H1 (cell line): Measurements from ENCODE around the gene HS1BP3. TPM values are rescaled to one million over a fixed set of nuclear protein-coding genes. Genes with fewer than 3 reads are reported as not detected.

Experiments
- CTCF ChIA-PET: fragments of 300-600 bp; sonication (Branson Sonifier 250); formaldehyde crosslinking; loops from one replicate; lab custom pipeline; 2021; ENCODE audit not compliant: partially characterized antibody; lab: Charles Lee
- POLR2A ChIA-PET: fragments of 300-600 bp; sonication (Branson Sonifier 250); formaldehyde crosslinking; loops from one replicate; lab custom pipeline; 2021; ENCODE audit warnings: inconsistent platforms; ENCODE audit not compliant: partially characterized antibody; lab: Charles Lee
- DNase-seq, 2 experiments: peaks; one replicate each; pipeline versions ENCODE4 v3.0.0 to v3.0.0-alpha.2; 2010 to 2022; ENCODE audit warnings: low spot score in 2 of 2, low read depth in 1 of 2, mixed read lengths in 1 of 2
- FAIRE-seq: peaks from 2 replicates; lab custom pipeline; 2011; peaks lifted over from hg19 to GRCh38; lab: Jason Lieb, UNC
- H2AFZ ChIP-seq: 2 replicates; pipeline ENCODE4 v1.8.1; 2012; ENCODE audit warnings: low read length, inconsistent platforms
- H2AK5ac ChIP-seq: 2 replicates; pipeline ENCODE4 v1.6.1; 2013; ENCODE audit warnings: low read depth, low read length
- H2BK120ac ChIP-seq: replicated peaks from 2 replicates; pipeline ENCODE3; 2013; ENCODE audit warnings: low read depth, low read length, inconsistent platforms
- H2BK12ac ChIP-seq: 2 replicates; pipeline ENCODE4 v1.6.1; 2013; ENCODE audit warnings: low read depth, low read length
- H2BK15ac ChIP-seq: 2 replicates; pipeline ENCODE4 v1.6.1; 2013; ENCODE audit warnings: low read length
- H2BK20ac ChIP-seq: 2 replicates; pipeline ENCODE4 v1.6.1; 2013; ENCODE audit warnings: low read length
- H2BK5ac ChIP-seq: 2 replicates; pipeline ENCODE4 v1.6.1; 2013; ENCODE audit warnings: low read depth, low read length
- H3K14ac ChIP-seq: 2 replicates; pipeline ENCODE4 v1.6.1; 2013; ENCODE audit warnings: inconsistent platforms; ENCODE audit not compliant: insufficient read length
- H3K18ac ChIP-seq: 2 replicates; pipeline ENCODE4 v1.6.1; 2013; ENCODE audit warnings: low read length; ENCODE audit errors: extremely low read depth
- H3K23ac ChIP-seq: 2 replicates; pipeline ENCODE4 v1.6.1; 2013; ENCODE audit warnings: inconsistent platforms; ENCODE audit not compliant: insufficient read length
- H3K23me2 ChIP-seq: 2 replicates; pipeline ENCODE4 v1.6.1; 2013; ENCODE audit warnings: low read depth, low read length
- H3K27ac ChIP-seq: 2 replicates; pipeline ENCODE4 v1.6.1; 2011; ENCODE audit warnings: low read depth, low read length, inconsistent platforms
- H3K27me3 ChIP-seq, 4 experiments: replicated peaks in 1 of 4; 1 replicate in 1 of 4; 2 replicates in 3 of 4; pipeline versions ENCODE4 v1.6.1 to v1.8.1; 2011 to 2013; ENCODE audit warnings: low read length in 3 of 4, mild to moderate bottlenecking in 3 of 4, inconsistent platforms in 2 of 4, mixed read lengths in 2 of 4, moderate library complexity in 1 of 4; ENCODE audit not compliant: control insufficient read depth in 3 of 4, insufficient read depth in 3 of 4; ENCODE audit errors: extremely low read depth in 1 of 4
- H3K36me3 ChIP-seq, 4 experiments: 2 replicates each; pipeline versions ENCODE4 v1.6.1 to v1.8.1; 2011 to 2013; ENCODE audit warnings: mild to moderate bottlenecking in 4 of 4, low read length in 3 of 4, moderate library complexity in 2 of 4, control low read depth in 1 of 4, inconsistent platforms in 1 of 4; ENCODE audit not compliant: insufficient read depth in 4 of 4, control insufficient read depth in 2 of 4
- H3K4ac ChIP-seq: replicated peaks from 2 replicates; pipeline ENCODE3; 2013; ENCODE audit warnings: low read length, low read depth, mixed read lengths, inconsistent platforms; ENCODE audit not compliant: insufficient read length
- H3K4me1 ChIP-seq, 4 experiments: replicated peaks in 1 of 4; 1 replicate in 1 of 4; 2 replicates in 3 of 4; pipeline versions ENCODE4 v1.6.1 to v1.8.1; 2011 to 2013; ENCODE audit warnings: low read length in 3 of 4, inconsistent platforms in 2 of 4, mixed read lengths in 1 of 4; ENCODE audit not compliant: insufficient read depth in 4 of 4, control insufficient read depth in 3 of 4
- H3K4me2 ChIP-seq, 2 experiments: 2 replicates each; pipeline versions ENCODE4 v1.6.1 to v1.8.1; 2011 to 2013; ENCODE audit warnings: low read depth in 2 of 2, low read length in 2 of 2, control low read depth in 1 of 2, inconsistent platforms in 1 of 2, mild to moderate bottlenecking in 1 of 2; ENCODE audit not compliant: insufficient read depth in 1 of 2
- H3K4me3 ChIP-seq, 4 experiments: fragments of 200-600, 300-600 bp in 1 of 4; sonication (generic), shearing (Covaris generic), sonication (Bioruptor Twin) in 1 of 4; 2 replicates each; pipeline versions ENCODE4 v1.5.1 to v1.8.1; 2011 to 2016; ENCODE audit warnings: low read length in 4 of 4, low read depth in 3 of 4, control low read depth in 2 of 4, inconsistent platforms in 2 of 4, mild to moderate bottlenecking in 2 of 4, mixed read lengths in 1 of 4, moderate library complexity in 1 of 4; ENCODE audit not compliant: insufficient read depth in 2 of 4; ENCODE audit errors: extremely low read depth in 1 of 4
- H3K56ac ChIP-seq: replicated peaks from 2 replicates; pipeline ENCODE3; 2013; ENCODE audit warnings: low read depth, mild to moderate bottlenecking, mixed read lengths, low read length, inconsistent platforms; ENCODE audit not compliant: insufficient read length
- H3K79me1 ChIP-seq: 2 replicates; pipeline ENCODE4 v1.6.1; 2013; ENCODE audit warnings: low read depth, low read length, control low read depth
- H3K79me2 ChIP-seq, 2 experiments: 2 replicates each; pipeline versions ENCODE4 v1.6.1 to v1.8.1; 2012 to 2013; ENCODE audit warnings: low read length in 2 of 2, mild to moderate bottlenecking in 2 of 2, inconsistent platforms in 1 of 2; ENCODE audit not compliant: insufficient read depth in 2 of 2, control insufficient read depth in 1 of 2
- H3K9ac ChIP-seq, 4 experiments: replicated peaks in 1 of 4; 1 replicate in 1 of 4; 2 replicates in 3 of 4; pipeline versions ENCODE4 v1.6.1 to v1.8.1; 2011 to 2013; ENCODE audit warnings: low read depth in 3 of 4, low read length in 3 of 4, control low read depth in 2 of 4, mild to moderate bottlenecking in 2 of 4, moderate library complexity in 2 of 4, inconsistent platforms in 1 of 4; ENCODE audit errors: extremely low read depth in 1 of 4
- H3K9me3 ChIP-seq, 2 experiments: 2 replicates each; pipeline versions ENCODE4 v1.6.1 to v1.8.1; 2012 to 2013; ENCODE audit warnings: mild to moderate bottlenecking in 2 of 2, moderate library complexity in 2 of 2, control low read depth in 1 of 2, inconsistent platforms in 1 of 2, low read depth in 1 of 2, low read length in 1 of 2, mixed read lengths in 1 of 2; ENCODE audit not compliant: insufficient read depth in 2 of 2
- H4K20me1 ChIP-seq, 2 experiments: replicated peaks in 1 of 2; 2 replicates each; pipeline versions ENCODE3 to v1.8.1; 2011 to 2013; ENCODE audit warnings: inconsistent platforms in 2 of 2, low read length in 2 of 2, mild to moderate bottlenecking in 1 of 2; ENCODE audit not compliant: insufficient read depth in 2 of 2, control insufficient read depth in 1 of 2
- H4K5ac ChIP-seq: 2 replicates; pipeline ENCODE4 v1.6.1; 2013; ENCODE audit warnings: low read length, low read depth, mixed read lengths, inconsistent platforms; ENCODE audit not compliant: insufficient read length
- H4K8ac ChIP-seq: 2 replicates; pipeline ENCODE4 v1.8.0; 2013; ENCODE audit warnings: mild to moderate bottlenecking, moderate library complexity, low read length, inconsistent platforms; ENCODE audit not compliant: insufficient read depth; ENCODE audit errors: extremely low read depth
- H4K91ac ChIP-seq: replicated peaks from 2 replicates; pipeline ENCODE3; 2013; ENCODE audit warnings: low read length, mixed read lengths, inconsistent platforms; ENCODE audit not compliant: insufficient read length
- CEBPB ChIP-seq: IDR thresholded peaks from 2 replicates; pipeline ENCODE4 v1.6.1; 2012; ENCODE audit warnings: low read depth, low read length
- EZH2 ChIP-seq: fragments of 200-600 bp; sonication (generic); IDR thresholded peaks from 2 replicates; pipeline ENCODE4 v1.7.1; 2012; ENCODE audit warnings: low read depth, mild to moderate bottlenecking, moderate library complexity, low read length, inconsistent platforms; ENCODE audit not compliant: severe bottlenecking
- GABPA ChIP-seq: IDR thresholded peaks from 2 replicates; pipeline ENCODE4 v1.6.1; 2011; ENCODE audit warnings: mild to moderate bottlenecking, low read length, moderate library complexity, borderline replicate concordance; ENCODE audit not compliant: insufficient read depth
- JUN ChIP-seq: IDR thresholded peaks from 2 replicates; pipeline ENCODE4 v1.6.1; 2011; ENCODE audit warnings: low read depth, mild to moderate bottlenecking, improper control_type of control experiment, low read length
- KDM4A ChIP-seq: IDR thresholded peaks from one replicate; pipeline ENCODE4 v1.7.1; 2012; ENCODE audit warnings: low read depth, mild to moderate bottlenecking, moderate library complexity, low read length, inconsistent platforms; ENCODE audit not compliant: severe bottlenecking
- RBBP5 ChIP-seq: IDR thresholded peaks from 2 replicates; pipeline ENCODE4 v1.7.1; 2012; ENCODE audit warnings: low read depth, mild to moderate bottlenecking, inconsistent platforms, low read length, moderate library complexity, borderline replicate concordance
- SRF ChIP-seq: IDR thresholded peaks from 2 replicates; pipeline ENCODE4 v1.6.1; 2011; ENCODE audit warnings: mild to moderate bottlenecking, low read depth, low read length, moderate library complexity
- YY1 ChIP-seq: IDR thresholded peaks from 2 replicates; pipeline ENCODE4 v1.6.1; 2011; ENCODE audit warnings: low read depth, mild to moderate bottlenecking, low read length
- WGBS, 2 experiments: shearing (Covaris generic) in 1 of 2; methylation state at CpG; one replicate each; pipeline versions ENCODE4 v1.1.6 to v1.1.7; 2013 to 2015; ENCODE audit warnings: low lambda C conversion rate in 2 of 2, mixed read lengths in 2 of 2, inconsistent platforms in 1 of 2, low coverage in 1 of 2, missing lambda C conversion rate in 1 of 2; ENCODE audit not compliant: insufficient replicate concordance in 2 of 2, insufficient coverage in 1 of 2, insufficient read length in 1 of 2; ENCODE audit errors: extremely low coverage in 1 of 2, missing lambda C conversion rate in 1 of 2; 5-methylcytosine and 5-hydroxymethylcytosine counted together
- polyA plus RNA-seq, 7 experiments: library from polyadenylated mRNA; depleted of rRNA in 3 of 7; stranded (reverse) in 5 of 7; unstranded in 2 of 7; fragments of >200 nt in 5 of 7; fragments of 200-250 nt in 2 of 7; gene quantifications; 1 replicate in 5 of 7; 2 replicates in 1 of 7; 4 replicates in 1 of 7; pipeline versions ENCODE4 v1.2.1 to v1.2.3, GENCODE V29; 2011 to 2013; ENCODE audit warnings: missing spikeins in 2 of 7, mixed read lengths in 2 of 7
- total RNA-seq: library from RNA; stranded (reverse); fragmentation: NEBNext Ultra II Directional; extraction: Animal tissue kit (Norgen Biotek cat#: 25700); gene quantifications from 2 replicates; pipeline ENCODE4 v1.2.1, GENCODE V29; 2021
- TF ChIP-seq, protein P1 (sequence below): IDR thresholded peaks from 2 replicates; pipeline ENCODE4 v1.6.1; 2012; ENCODE audit warnings: inconsistent platforms
- TF ChIP-seq, protein P2 (sequence below), 3 experiments: IDR thresholded peaks; 1 replicate in 2 of 3; 2 replicates in 1 of 3; pipeline versions ENCODE4 v1.5.1 to v1.6.1; 2011; ENCODE audit warnings: low read length in 3 of 3, mild to moderate bottlenecking in 3 of 3, inconsistent platforms in 2 of 3, low read depth in 1 of 3, moderate library complexity in 1 of 3; ENCODE audit not compliant: insufficient read depth in 1 of 3; ENCODE audit errors: control extremely low read depth in 1 of 3

The HS1BP3 gene
- total and polyA plus RNA-seq, 2 of the 8 experiments (the other 6 are each of a cell fraction or from before 2014, with no cell fraction given): 11.1 to 11.3 TPM

DNA sequence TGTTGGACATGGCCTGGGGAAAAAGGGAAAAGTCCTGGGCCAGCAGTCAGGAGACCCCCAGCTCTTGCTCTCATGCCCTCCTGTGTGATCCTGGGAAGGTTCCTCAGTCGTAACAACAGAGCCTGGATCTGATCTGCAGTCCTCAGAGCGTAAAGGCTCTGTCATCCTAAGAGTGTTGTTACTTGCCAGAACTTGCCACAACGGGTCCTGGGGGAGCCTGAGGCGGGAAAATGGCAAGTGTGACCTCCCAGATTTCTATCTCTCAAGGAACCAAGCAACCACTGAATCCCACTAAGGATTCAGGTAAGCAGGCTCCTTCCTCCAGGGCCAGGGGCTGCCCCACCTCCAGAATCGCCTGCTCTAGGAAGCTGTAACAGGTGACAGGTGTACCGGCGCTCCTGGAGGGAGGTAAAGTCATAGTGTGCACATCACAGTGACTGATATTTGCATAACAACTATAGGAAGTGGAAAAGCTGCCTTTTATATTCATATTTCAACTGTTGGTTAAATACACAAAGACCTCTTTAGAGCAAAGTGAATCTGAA is 18.4 kb downstream of the HS1BP3 start:
- Histone ChIP-seq H3K9ac (no peak overlapping the region), H3K4me1 (peaks cover 0 to 8% (median 3%) of the 10 kb centered on the region in 4 experiments; a peak in 4 of 7 replicates), H3K56ac (no peak overlapping the region), H3K27me3 (no peaks in the 10 kb centered on the region), H3K4me2 (no peak overlapping the region), H3K18ac (peak overlapping the region; percentile 7; the same call in 1 of the 2 replicates), H3K36me3 (no peaks in the 10 kb centered on the region), H3K4me3 (no peak overlapping the region), H2BK20ac (no peak overlapping the region), H3K79me1 (peaks cover 3% of the 10 kb centered on the region), H3K14ac (no peak overlapping the region), H3K4ac (no peak overlapping the region), H3K27ac (no peak overlapping the region), H4K20me1 (no peaks in the 10 kb centered on the region), H2AFZ (no peak overlapping the region), H3K79me2 (no peaks in the 10 kb centered on the region), H2BK15ac (no peak overlapping the region), H2BK5ac (no peak overlapping the region), H3K23me2 (no peaks in the 10 kb centered on the region), H2AK5ac (no peak overlapping the region; the same call in 1 of the 2 replicates), H4K8ac (no peak overlapping the region), H2BK12ac (no peak overlapping the region), H2BK120ac (no peak overlapping the region), H3K9me3 (no peaks in the 10 kb centered on the region), H3K23ac (no peak overlapping the region), H4K91ac (no peak overlapping the region), H4K5ac (no peak overlapping the region)
- FAIRE-seq: no peak
- no peak for DNase-seq
- ChIA-PET POLR2A (interaction anchor here (0.7 to 4.8 kb wide), 5 partner anchors 11 to 185 kb away, joined by 3 to 57 read pairs (median 3); partner anchors contain the start of gene RHOB), CTCF (interaction anchor here (0.7 to 17.7 kb wide), 16 partner anchors 10 to 260 kb away, joined by 3 to 367 read pairs (median 18); partner anchors contain the start of gene RHOB)
- 89% methylated on average over 7 of the region's 7 CpGs; no CpG with 5 or more reads in 1 of the 2 experiments for WGBS, 2 experiments
- TF ChIP-seq EZH2 (no peak), RBBP5 (no peak), SRF (no peak), GABPA (no peak), JUN (no peak), KDM4A (no peak), YY1 (no peak), CEBPB (no peak)
- TF ChIP-seq, protein P1, sequence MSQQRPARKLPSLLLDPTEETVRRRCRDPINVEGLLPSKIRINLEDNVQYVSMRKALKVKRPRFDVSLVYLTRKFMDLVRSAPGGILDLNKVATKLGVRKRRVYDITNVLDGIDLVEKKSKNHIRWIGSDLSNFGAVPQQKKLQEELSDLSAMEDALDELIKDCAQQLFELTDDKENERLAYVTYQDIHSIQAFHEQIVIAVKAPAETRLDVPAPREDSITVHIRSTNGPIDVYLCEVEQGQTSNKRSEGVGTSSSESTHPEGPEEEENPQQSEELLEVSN: no peak
- TF ChIP-seq, protein P2, sequence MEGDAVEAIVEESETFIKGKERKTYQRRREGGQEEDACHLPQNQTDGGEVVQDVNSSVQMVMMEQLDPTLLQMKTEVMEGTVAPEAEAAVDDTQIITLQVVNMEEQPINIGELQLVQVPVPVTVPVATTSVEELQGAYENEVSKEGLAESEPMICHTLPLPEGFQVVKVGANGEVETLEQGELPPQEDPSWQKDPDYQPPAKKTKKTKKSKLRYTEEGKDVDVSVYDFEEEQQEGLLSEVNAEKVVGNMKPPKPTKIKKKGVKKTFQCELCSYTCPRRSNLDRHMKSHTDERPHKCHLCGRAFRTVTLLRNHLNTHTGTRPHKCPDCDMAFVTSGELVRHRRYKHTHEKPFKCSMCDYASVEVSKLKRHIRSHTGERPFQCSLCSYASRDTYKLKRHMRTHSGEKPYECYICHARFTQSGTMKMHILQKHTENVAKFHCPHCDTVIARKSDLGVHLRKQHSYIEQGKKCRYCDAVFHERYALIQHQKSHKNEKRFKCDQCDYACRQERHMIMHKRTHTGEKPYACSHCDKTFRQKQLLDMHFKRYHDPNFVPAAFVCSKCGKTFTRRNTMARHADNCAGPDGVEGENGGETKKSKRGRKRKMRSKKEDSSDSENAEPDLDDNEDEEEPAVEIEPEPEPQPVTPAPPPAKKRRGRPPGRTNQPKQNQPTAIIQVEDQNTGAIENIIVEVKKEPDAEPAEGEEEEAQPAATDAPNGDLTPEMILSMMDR (IDR thresholded peaks at IDR 0.05; ENCODE audit: control extremely low read depth in 1 of 3, insufficient read depth in 1 of 3, low read depth in 1 of 3, low read length in 3 of 3): no peak
